ENCODE measurements around the gene MPZL2. TPM values are rescaled to one million over a fixed set of nuclear protein-coding genes. Genes with fewer than 3 reads are reported as not detected.
A peak's percentile ranks its signal among the peaks of the same experiment; 100 is the strongest.

Gene MPZL2
- total and polyA plus RNA-seq, 9 of the 15 experiments (the other 6 are each of a cell fraction or from before 2014, with no cell fraction given): 0.09 to 0.28 (median 0.18) TPM; not detected in 2

DNA sequence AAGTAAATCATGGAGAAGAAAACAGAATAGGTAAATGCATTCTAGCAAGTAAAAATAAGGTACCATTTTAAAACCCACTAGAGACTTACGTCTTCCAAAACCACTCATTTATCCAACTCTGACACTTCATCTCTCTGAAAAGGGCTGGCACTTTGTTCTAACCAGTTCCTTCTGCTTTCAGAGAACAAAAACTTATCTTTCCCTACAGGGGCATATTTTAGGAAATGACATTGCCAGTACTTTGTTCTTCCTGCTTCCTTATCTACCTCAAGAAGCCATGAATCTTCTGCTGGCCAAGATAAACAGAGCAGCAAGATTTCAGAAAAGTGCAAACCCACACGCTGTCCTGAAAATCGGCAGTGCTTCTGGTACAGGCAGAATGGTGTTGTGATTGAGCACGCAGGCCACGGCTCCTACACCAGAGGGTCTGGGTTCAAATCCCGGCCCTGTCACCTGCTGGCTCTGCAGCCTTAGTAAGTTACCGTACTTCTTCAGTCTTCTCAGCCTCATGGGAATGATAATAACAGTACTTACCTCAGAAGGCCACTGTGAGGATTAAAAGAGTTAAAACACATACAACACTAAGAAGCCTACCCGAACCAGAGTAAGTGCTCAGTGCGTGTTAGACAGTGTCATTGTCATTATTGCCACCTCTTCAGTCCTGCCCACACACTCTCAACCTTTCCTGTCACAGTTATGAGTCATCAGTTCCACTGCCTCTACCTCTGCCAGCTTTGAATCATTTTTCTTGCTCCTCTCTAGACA, 22.9 kb downstream of the MPZL2 start (continued):
- TF ChIP-seq FOSL1 (tag; conservative IDR thresholded peaks at IDR 0.05): peak; percentile 94
- no peak for TF ChIP-seq MXI1 (IDR thresholded peaks at IDR 0.05; ENCODE audit: low read depth, low read length)
- TF ChIP-seq, protein P1, sequence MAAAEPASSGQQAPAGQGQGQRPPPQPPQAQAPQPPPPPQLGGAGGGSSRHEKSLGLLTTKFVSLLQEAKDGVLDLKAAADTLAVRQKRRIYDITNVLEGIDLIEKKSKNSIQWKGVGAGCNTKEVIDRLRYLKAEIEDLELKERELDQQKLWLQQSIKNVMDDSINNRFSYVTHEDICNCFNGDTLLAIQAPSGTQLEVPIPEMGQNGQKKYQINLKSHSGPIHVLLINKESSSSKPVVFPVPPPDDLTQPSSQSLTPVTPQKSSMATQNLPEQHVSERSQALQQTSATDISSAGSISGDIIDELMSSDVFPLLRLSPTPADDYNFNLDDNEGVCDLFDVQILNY (CRISPR knock-in tag; IDR thresholded peaks at IDR 0.05): 0 out of 2 replicates have a peak, but pooled peaks have one; percentile 21
- TF ChIP-seq TBL1XR1 (IDR thresholded peaks at IDR 0.05; ENCODE audit: low read length in 2 of 2): peak in 1 of 2 experiments; percentile 95; a peak in 2 of 4 replicates
- TF ChIP-seq POLR2B (IDR thresholded peaks at IDR 0.05; ENCODE audit: low read depth, partially characterized antibody): no peak
- TF ChIP-seq RUNX1 (IDR thresholded peaks at IDR 0.05; ENCODE audit: low read depth): peak; percentile 87
- peak; percentile 97 for TF ChIP-seq TAL1 (IDR thresholded peaks at IDR 0.05)
- TF ChIP-seq MYNN (IDR thresholded peaks at IDR 0.05): 0 out of 2 replicates have a peak, but pooled peaks have one; percentile 73
- no peak for TF ChIP-seq MYNN (CRISPR knock-in tag; IDR thresholded peaks at IDR 0.05)
- no peak for TF ChIP-seq NUFIP1 (IDR thresholded peaks at IDR 0.05; ENCODE audit: partially characterized antibody)
- peak; percentile 98 for TF ChIP-seq SMARCA4 (IDR thresholded peaks at IDR 0.05)
- TF ChIP-seq HIVEP1 (CRISPR knock-in tag; IDR thresholded peaks at IDR 0.05): no peak
- no peak for TF ChIP-seq CBX8 (IDR thresholded peaks at IDR 0.05; ENCODE audit: borderline replicate concordance, extremely low read depth, low read depth, low read length, poor library complexity, severe bottlenecking)
- no peak for TF ChIP-seq ATF1 (CRISPR knock-in tag; IDR thresholded peaks at IDR 0.05)
- TF ChIP-seq ATF1 (tag; IDR thresholded peaks at IDR 0.05): peak; percentile 54
- TF ChIP-seq ZNF140 (CRISPR knock-in tag; IDR thresholded peaks at IDR 0.05): no peak
- peak; percentile 74 for TF ChIP-seq NEUROD1 (IDR thresholded peaks at IDR 0.05; ENCODE audit: borderline replicate concordance, low read depth, low read length, partially characterized antibody)
- TF ChIP-seq GATA2 (CRISPR knock-in tag; IDR thresholded peaks at IDR 0.05): peak; percentile 97
- TF ChIP-seq, protein P2, sequence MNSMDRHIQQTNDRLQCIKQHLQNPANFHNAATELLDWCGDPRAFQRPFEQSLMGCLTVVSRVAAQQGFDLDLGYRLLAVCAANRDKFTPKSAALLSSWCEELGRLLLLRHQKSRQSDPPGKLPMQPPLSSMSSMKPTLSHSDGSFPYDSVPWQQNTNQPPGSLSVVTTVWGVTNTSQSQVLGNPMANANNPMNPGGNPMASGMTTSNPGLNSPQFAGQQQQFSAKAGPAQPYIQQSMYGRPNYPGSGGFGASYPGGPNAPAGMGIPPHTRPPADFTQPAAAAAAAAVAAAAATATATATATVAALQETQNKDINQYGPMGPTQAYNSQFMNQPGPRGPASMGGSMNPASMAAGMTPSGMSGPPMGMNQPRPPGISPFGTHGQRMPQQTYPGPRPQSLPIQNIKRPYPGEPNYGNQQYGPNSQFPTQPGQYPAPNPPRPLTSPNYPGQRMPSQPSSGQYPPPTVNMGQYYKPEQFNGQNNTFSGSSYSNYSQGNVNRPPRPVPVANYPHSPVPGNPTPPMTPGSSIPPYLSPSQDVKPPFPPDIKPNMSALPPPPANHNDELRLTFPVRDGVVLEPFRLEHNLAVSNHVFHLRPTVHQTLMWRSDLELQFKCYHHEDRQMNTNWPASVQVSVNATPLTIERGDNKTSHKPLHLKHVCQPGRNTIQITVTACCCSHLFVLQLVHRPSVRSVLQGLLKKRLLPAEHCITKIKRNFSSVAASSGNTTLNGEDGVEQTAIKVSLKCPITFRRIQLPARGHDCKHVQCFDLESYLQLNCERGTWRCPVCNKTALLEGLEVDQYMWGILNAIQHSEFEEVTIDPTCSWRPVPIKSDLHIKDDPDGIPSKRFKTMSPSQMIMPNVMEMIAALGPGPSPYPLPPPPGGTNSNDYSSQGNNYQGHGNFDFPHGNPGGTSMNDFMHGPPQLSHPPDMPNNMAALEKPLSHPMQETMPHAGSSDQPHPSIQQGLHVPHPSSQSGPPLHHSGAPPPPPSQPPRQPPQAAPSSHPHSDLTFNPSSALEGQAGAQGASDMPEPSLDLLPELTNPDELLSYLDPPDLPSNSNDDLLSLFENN (IDR thresholded peaks at IDR 0.05; ENCODE audit: low read depth in 2 of 2, low read length in 2 of 2): peak in 1 of 2 experiments; percentile 94; a peak in 2 of 4 replicates
- no peak for TF ChIP-seq SIN3A (IDR thresholded peaks at IDR 0.05; ENCODE audit: borderline replicate concordance in 2 of 2, control insufficient read depth in 1 of 2, low read depth in 2 of 2, low read length in 2 of 2)
- TF ChIP-seq KLF10 (CRISPR knock-in tag; IDR thresholded peaks at IDR 0.05): no peak
- no peak for TF ChIP-seq MCM3 (IDR thresholded peaks at IDR 0.05)
- peak; percentile 83 for TF ChIP-seq NCOA1 (IDR thresholded peaks at IDR 0.05; ENCODE audit: low read depth)
- peak; percentile 81; the same call in 1 of the 2 replicates for TF ChIP-seq ZFPM2 (CRISPR knock-in tag; IDR thresholded peaks at IDR 0.05)
- TF ChIP-seq TEAD1 (CRISPR knock-in tag; IDR thresholded peaks at IDR 0.05): peak; percentile 74 to 90; a peak in 3 of 4 replicates
- peak; percentile 80 for TF ChIP-seq ZNF766 (CRISPR knock-in tag; conservative IDR thresholded peaks at IDR 0.05)

Measured in K562 (cell line).